Suprapubic skin (tissue), 3 donors: ENCODE data around the gene KCNK5.

Experiments
- CTCF ChIP-seq, 2 donors: fragments of 200-600 bp in 1 of 2; fragments of 450-650 bp in 1 of 2; sonication (generic) in 1 of 2; IDR thresholded peaks; one replicate each; pipeline ENCODE4 v1.5.1; 2016 to 2019; ENCODE audit warnings: antibody characterized with exemption in 2 of 2, mild to moderate bottlenecking in 1 of 2, moderate library complexity in 1 of 2
- POLR2AphosphoS5 ChIP-seq, 3 donors: sonication (generic); formaldehyde crosslinking; IDR thresholded peaks; one replicate each; pipeline ENCODE4 v1.6.1; 2017; ENCODE audit warnings: antibody characterized with exemption in 3 of 3

- TF ChIP-seq POLR2AphosphoS5 (IDR thresholded peaks at IDR 0.05) (no peak), CTCF (IDR thresholded peaks at IDR 0.05) (no peak)
Measured at GRCh38 chr6:39233333-39233732, 4.1 kb upstream of the KCNK5 start.
